H1 (cell line): ENCODE measurements around the gene SLC27A4. TPM values are rescaled to one million over a fixed set of nuclear protein-coding genes. Genes with fewer than 3 reads are reported as not detected.

ENCODE experiments used
- CTCF ChIA-PET: fragments of 300-600 bp; sonication (Branson Sonifier 250); formaldehyde crosslinking; loops from one replicate; lab custom pipeline; 2021; ENCODE audit not compliant: partially characterized antibody; lab: Charles Lee
- POLR2A ChIA-PET: fragments of 300-600 bp; sonication (Branson Sonifier 250); formaldehyde crosslinking; loops from one replicate; lab custom pipeline; 2021; ENCODE audit warnings: inconsistent platforms; ENCODE audit not compliant: partially characterized antibody; lab: Charles Lee
- DNase-seq, 2 experiments: peaks; one replicate each; pipeline versions ENCODE4 v3.0.0 to v3.0.0-alpha.2; 2010 to 2022; ENCODE audit warnings: low spot score in 2 of 2, low read depth in 1 of 2, mixed read lengths in 1 of 2
- FAIRE-seq: peaks from 2 replicates; lab custom pipeline; 2011; peaks lifted over from hg19 to GRCh38; lab: Jason Lieb, UNC
- H2AFZ ChIP-seq: 2 replicates; pipeline ENCODE4 v1.8.1; 2012; ENCODE audit warnings: low read length, inconsistent platforms
- H2AK5ac ChIP-seq: 2 replicates; pipeline ENCODE4 v1.6.1; 2013; ENCODE audit warnings: low read depth, low read length
- H2BK120ac ChIP-seq: replicated peaks from 2 replicates; pipeline ENCODE3; 2013; ENCODE audit warnings: low read depth, low read length, inconsistent platforms
- H2BK12ac ChIP-seq: 2 replicates; pipeline ENCODE4 v1.6.1; 2013; ENCODE audit warnings: low read depth, low read length
- H2BK15ac ChIP-seq: 2 replicates; pipeline ENCODE4 v1.6.1; 2013; ENCODE audit warnings: low read length
- H2BK20ac ChIP-seq: 2 replicates; pipeline ENCODE4 v1.6.1; 2013; ENCODE audit warnings: low read length
- H2BK5ac ChIP-seq: 2 replicates; pipeline ENCODE4 v1.6.1; 2013; ENCODE audit warnings: low read depth, low read length
- H3K14ac ChIP-seq: 2 replicates; pipeline ENCODE4 v1.6.1; 2013; ENCODE audit warnings: inconsistent platforms; ENCODE audit not compliant: insufficient read length
- H3K18ac ChIP-seq: 2 replicates; pipeline ENCODE4 v1.6.1; 2013; ENCODE audit warnings: low read length; ENCODE audit errors: extremely low read depth
- H3K23ac ChIP-seq: 2 replicates; pipeline ENCODE4 v1.6.1; 2013; ENCODE audit warnings: inconsistent platforms; ENCODE audit not compliant: insufficient read length
- H3K23me2 ChIP-seq: 2 replicates; pipeline ENCODE4 v1.6.1; 2013; ENCODE audit warnings: low read depth, low read length
- H3K27ac ChIP-seq: 2 replicates; pipeline ENCODE4 v1.6.1; 2011; ENCODE audit warnings: low read depth, low read length, inconsistent platforms
- H3K27me3 ChIP-seq, 4 experiments: replicated peaks in 1 of 4; 1 replicate in 1 of 4; 2 replicates in 3 of 4; pipeline versions ENCODE4 v1.6.1 to v1.8.1; 2011 to 2013; ENCODE audit warnings: low read length in 3 of 4, mild to moderate bottlenecking in 3 of 4, inconsistent platforms in 2 of 4, mixed read lengths in 2 of 4, moderate library complexity in 1 of 4; ENCODE audit not compliant: control insufficient read depth in 3 of 4, insufficient read depth in 3 of 4; ENCODE audit errors: extremely low read depth in 1 of 4
- H3K36me3 ChIP-seq, 4 experiments: 2 replicates each; pipeline versions ENCODE4 v1.6.1 to v1.8.1; 2011 to 2013; ENCODE audit warnings: mild to moderate bottlenecking in 4 of 4, low read length in 3 of 4, moderate library complexity in 2 of 4, control low read depth in 1 of 4, inconsistent platforms in 1 of 4; ENCODE audit not compliant: insufficient read depth in 4 of 4, control insufficient read depth in 2 of 4
- H3K4ac ChIP-seq: replicated peaks from 2 replicates; pipeline ENCODE3; 2013; ENCODE audit warnings: low read length, low read depth, mixed read lengths, inconsistent platforms; ENCODE audit not compliant: insufficient read length
- H3K4me1 ChIP-seq, 4 experiments: replicated peaks in 1 of 4; 1 replicate in 1 of 4; 2 replicates in 3 of 4; pipeline versions ENCODE4 v1.6.1 to v1.8.1; 2011 to 2013; ENCODE audit warnings: low read length in 3 of 4, inconsistent platforms in 2 of 4, mixed read lengths in 1 of 4; ENCODE audit not compliant: insufficient read depth in 4 of 4, control insufficient read depth in 3 of 4
- H3K4me2 ChIP-seq, 2 experiments: 2 replicates each; pipeline versions ENCODE4 v1.6.1 to v1.8.1; 2011 to 2013; ENCODE audit warnings: low read depth in 2 of 2, low read length in 2 of 2, control low read depth in 1 of 2, inconsistent platforms in 1 of 2, mild to moderate bottlenecking in 1 of 2; ENCODE audit not compliant: insufficient read depth in 1 of 2
- H3K4me3 ChIP-seq, 4 experiments: fragments of 200-600, 300-600 bp in 1 of 4; sonication (generic), shearing (Covaris generic), sonication (Bioruptor Twin) in 1 of 4; 2 replicates each; pipeline versions ENCODE4 v1.5.1 to v1.8.1; 2011 to 2016; ENCODE audit warnings: low read length in 4 of 4, low read depth in 3 of 4, control low read depth in 2 of 4, inconsistent platforms in 2 of 4, mild to moderate bottlenecking in 2 of 4, mixed read lengths in 1 of 4, moderate library complexity in 1 of 4; ENCODE audit not compliant: insufficient read depth in 2 of 4; ENCODE audit errors: extremely low read depth in 1 of 4
- H3K56ac ChIP-seq: replicated peaks from 2 replicates; pipeline ENCODE3; 2013; ENCODE audit warnings: low read depth, mild to moderate bottlenecking, mixed read lengths, low read length, inconsistent platforms; ENCODE audit not compliant: insufficient read length
- H3K79me1 ChIP-seq: 2 replicates; pipeline ENCODE4 v1.6.1; 2013; ENCODE audit warnings: low read depth, low read length, control low read depth
- H3K79me2 ChIP-seq, 2 experiments: 2 replicates each; pipeline versions ENCODE4 v1.6.1 to v1.8.1; 2012 to 2013; ENCODE audit warnings: low read length in 2 of 2, mild to moderate bottlenecking in 2 of 2, inconsistent platforms in 1 of 2; ENCODE audit not compliant: insufficient read depth in 2 of 2, control insufficient read depth in 1 of 2
- H3K9ac ChIP-seq, 4 experiments: replicated peaks in 1 of 4; 1 replicate in 1 of 4; 2 replicates in 3 of 4; pipeline versions ENCODE4 v1.6.1 to v1.8.1; 2011 to 2013; ENCODE audit warnings: low read depth in 3 of 4, low read length in 3 of 4, control low read depth in 2 of 4, mild to moderate bottlenecking in 2 of 4, moderate library complexity in 2 of 4, inconsistent platforms in 1 of 4; ENCODE audit errors: extremely low read depth in 1 of 4
- H3K9me3 ChIP-seq, 2 experiments: 2 replicates each; pipeline versions ENCODE4 v1.6.1 to v1.8.1; 2012 to 2013; ENCODE audit warnings: mild to moderate bottlenecking in 2 of 2, moderate library complexity in 2 of 2, control low read depth in 1 of 2, inconsistent platforms in 1 of 2, low read depth in 1 of 2, low read length in 1 of 2, mixed read lengths in 1 of 2; ENCODE audit not compliant: insufficient read depth in 2 of 2
- H4K20me1 ChIP-seq, 2 experiments: replicated peaks in 1 of 2; 2 replicates each; pipeline versions ENCODE3 to v1.8.1; 2011 to 2013; ENCODE audit warnings: inconsistent platforms in 2 of 2, low read length in 2 of 2, mild to moderate bottlenecking in 1 of 2; ENCODE audit not compliant: insufficient read depth in 2 of 2, control insufficient read depth in 1 of 2
- H4K5ac ChIP-seq: 2 replicates; pipeline ENCODE4 v1.6.1; 2013; ENCODE audit warnings: low read length, low read depth, mixed read lengths, inconsistent platforms; ENCODE audit not compliant: insufficient read length
- H4K8ac ChIP-seq: 2 replicates; pipeline ENCODE4 v1.8.0; 2013; ENCODE audit warnings: mild to moderate bottlenecking, moderate library complexity, low read length, inconsistent platforms; ENCODE audit not compliant: insufficient read depth; ENCODE audit errors: extremely low read depth
- H4K91ac ChIP-seq: replicated peaks from 2 replicates; pipeline ENCODE3; 2013; ENCODE audit warnings: low read length, mixed read lengths, inconsistent platforms; ENCODE audit not compliant: insufficient read length
- EP300 ChIP-seq, 2 experiments: IDR thresholded peaks; 1 replicate in 1 of 2; 2 replicates in 1 of 2; pipeline ENCODE4 v1.6.1; 2011 to 2012; ENCODE audit warnings: low read depth in 2 of 2, low read length in 2 of 2, mild to moderate bottlenecking in 2 of 2, borderline replicate concordance in 1 of 2, inconsistent platforms in 1 of 2, moderate library complexity in 1 of 2
- RFX5 ChIP-seq: IDR thresholded peaks from 2 replicates; pipeline ENCODE4 v1.6.1; 2011; ENCODE audit warnings: low read depth, low read length, improper control_type of control experiment, borderline replicate concordance
- TEAD4 ChIP-seq: IDR thresholded peaks from 2 replicates; pipeline ENCODE4 v1.6.1; 2012; ENCODE audit warnings: low read depth, low read length, inconsistent platforms, mixed read lengths
- WGBS, 2 experiments: shearing (Covaris generic) in 1 of 2; methylation state at CpG; one replicate each; pipeline versions ENCODE4 v1.1.6 to v1.1.7; 2013 to 2015; ENCODE audit warnings: low lambda C conversion rate in 2 of 2, mixed read lengths in 2 of 2, inconsistent platforms in 1 of 2, low coverage in 1 of 2, missing lambda C conversion rate in 1 of 2; ENCODE audit not compliant: insufficient replicate concordance in 2 of 2, insufficient coverage in 1 of 2, insufficient read length in 1 of 2; ENCODE audit errors: extremely low coverage in 1 of 2, missing lambda C conversion rate in 1 of 2; 5-methylcytosine and 5-hydroxymethylcytosine counted together
- polyA plus RNA-seq, 7 experiments: library from polyadenylated mRNA; depleted of rRNA in 3 of 7; stranded (reverse) in 5 of 7; unstranded in 2 of 7; fragments of >200 nt in 5 of 7; fragments of 200-250 nt in 2 of 7; gene quantifications; 1 replicate in 5 of 7; 2 replicates in 1 of 7; 4 replicates in 1 of 7; pipeline versions ENCODE4 v1.2.1 to v1.2.3, GENCODE V29; 2011 to 2013; ENCODE audit warnings: missing spikeins in 2 of 7, mixed read lengths in 2 of 7
- total RNA-seq: library from RNA; stranded (reverse); fragmentation: NEBNext Ultra II Directional; extraction: Animal tissue kit (Norgen Biotek cat#: 25700); gene quantifications from 2 replicates; pipeline ENCODE4 v1.2.1, GENCODE V29; 2021

SLC27A4 gene
- total and polyA plus RNA-seq, 2 of the 8 experiments (the other 6 are each of a cell fraction or from before 2014, with no cell fraction given): 14.9 to 20.5 TPM

DNA sequence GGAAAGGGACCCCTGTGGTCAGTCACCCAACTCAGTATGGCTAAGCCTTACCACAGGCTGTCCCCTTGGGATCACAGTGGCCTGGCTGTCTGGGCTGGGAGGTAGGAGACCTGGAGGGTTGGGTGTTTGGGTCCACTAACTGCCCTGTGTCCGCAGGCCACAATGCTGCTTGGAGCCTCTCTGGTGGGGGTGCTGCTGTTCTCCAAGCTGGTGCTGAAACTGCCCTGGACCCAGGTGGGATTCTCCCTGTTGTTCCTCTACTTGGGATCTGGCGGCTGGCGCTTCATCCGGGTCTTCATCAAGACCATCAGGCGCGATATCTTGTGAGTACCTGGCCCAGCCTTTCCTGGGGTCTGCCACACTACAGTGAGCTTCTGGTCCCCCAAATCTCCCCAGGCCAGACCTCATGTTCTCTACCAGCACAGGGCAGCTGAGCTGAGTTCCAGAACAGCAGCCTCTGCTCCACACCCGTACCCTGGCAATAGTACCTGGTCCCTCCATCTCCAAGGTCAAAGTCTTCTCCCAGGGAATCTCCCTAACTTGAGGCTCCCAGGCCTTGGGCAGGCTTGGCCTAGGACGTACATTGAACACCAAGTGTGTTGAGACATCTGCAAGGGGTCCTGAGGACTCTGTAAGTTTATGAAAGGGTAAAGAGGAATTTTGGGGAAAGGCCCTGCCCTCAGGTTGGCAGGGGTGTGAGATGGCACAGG is 2.8 kb downstream of the SLC27A4 start:
- WGBS, 2 experiments: 93% methylated on average over 8 of the region's 8 CpGs; no CpG with 5 or more reads in 1 of the 2 experiments
- Histone ChIP-seq H3K27ac (no peak overlapping the region), H3K9me3 (no peaks in the 10 kb centered on the region), H4K91ac (no peak overlapping the region), H3K36me3 (peaks cover 0 to 8% (median 2%) of the 10 kb centered on the region in 4 experiments; a peak in 4 of 8 replicates), H2AK5ac (no peak overlapping the region), H3K14ac (no peak overlapping the region), H3K23me2 (peaks cover 5% of the 10 kb centered on the region; the same call in 1 of the 2 replicates), H2BK20ac (no peak overlapping the region), H2AFZ (no peak overlapping the region), H3K56ac (no peak overlapping the region), H3K4me3 (no peak overlapping the region), H3K4me2 (no peak overlapping the region), H3K4me1 (peaks cover 0 to 2% (median 0%) of the 10 kb centered on the region in 4 experiments; a peak in 2 of 7 replicates), H2BK120ac (no peak overlapping the region), H3K27me3 (no peaks in the 10 kb centered on the region), H3K79me1 (no peaks in the 10 kb centered on the region), H3K23ac (no peak overlapping the region), H3K18ac (no peak overlapping the region), H2BK5ac (no peak overlapping the region), H2BK15ac (no peak overlapping the region), H4K8ac (no peak overlapping the region), H3K79me2 (no peaks in the 10 kb centered on the region), H3K9ac (no peak overlapping the region), H4K20me1 (peaks cover 0 to 5% of the 10 kb centered on the region in 2 experiments), H2BK12ac (no peak overlapping the region), H3K4ac (no peak overlapping the region), H4K5ac (no peak overlapping the region)
- ChIA-PET POLR2A (interaction anchor here (1.3 kb wide), 1 partner anchor 16 kb away, joined by 3 read pairs; no protein-coding TSS in a partner anchor), CTCF (interaction anchor here (0.5 to 8.7 kb wide), 9 partner anchors 17 to 168 kb away, joined by 3 to 127 read pairs (median 4); partner anchors contain the start of gene URM1)
- TF ChIP-seq EP300 (IDR thresholded peaks at IDR 0.05; ENCODE audit: borderline replicate concordance in 1 of 2, low read depth in 2 of 2, low read length in 2 of 2) (no peak), TEAD4 (no peak), RFX5 (no peak)
- FAIRE-seq: no peak
- DNase-seq: no peak
